Measurements from ENCODE around the gene NKTR. TPM values are rescaled to one million over a fixed set of nuclear protein-coding genes. Genes with fewer than 3 reads are reported as not detected.
"Not testable (repeated sequence)": the region's sequence is repeated elsewhere in the genome, so short reads cannot be mapped to it uniquely, and the experiment has no call there.

NKTR gene
- total RNA-seq: 100 to 1,000 TPM; 119 to 361 (median 164) TPM

DNA sequence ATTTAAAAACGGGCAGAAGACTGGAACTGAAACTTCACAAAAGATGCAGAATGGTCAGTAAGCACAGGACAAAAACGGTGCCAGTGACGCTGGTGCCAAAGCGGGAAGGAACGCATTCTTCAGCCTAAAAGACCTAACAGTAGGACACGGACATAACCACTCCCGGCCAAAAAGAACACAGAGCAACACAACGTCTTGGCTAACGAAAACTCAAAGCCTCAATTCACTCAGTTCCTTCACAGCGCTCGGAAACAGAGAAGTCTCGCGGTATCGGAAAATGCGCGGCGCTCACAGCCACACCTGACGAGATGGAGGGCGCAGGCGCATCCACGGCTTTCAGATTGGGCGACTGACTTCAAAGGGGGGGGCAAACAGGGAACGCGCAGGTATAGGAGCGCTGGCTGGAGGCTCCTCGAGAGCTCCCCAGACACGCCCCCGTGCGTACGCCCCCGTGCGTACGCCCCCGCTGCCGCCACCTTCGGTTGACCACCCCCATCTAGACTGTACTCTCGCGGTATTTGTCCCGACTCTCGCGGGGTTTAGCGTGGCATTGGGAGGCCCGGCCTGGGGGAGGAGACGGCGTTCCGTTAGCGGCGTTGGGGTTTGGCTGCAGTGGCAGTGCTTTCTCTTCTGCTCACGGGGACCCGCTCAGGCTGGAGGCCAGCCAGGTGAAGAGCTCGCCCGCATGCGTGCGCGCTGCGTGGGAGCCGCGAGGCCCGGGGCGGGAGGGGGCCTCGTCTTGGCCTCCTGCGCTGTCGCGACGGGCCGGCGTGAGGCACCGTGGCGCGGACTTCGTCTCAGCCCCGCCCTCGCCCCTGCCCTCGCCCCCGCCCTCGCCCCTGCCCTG lies at the start of gene NKTR:
NKTR (plus strand) TSS at position 576 of the 847 bp plus-strand sequence. CDS start 321 bp downstream, outside the sequence.
- peak in 1 of 4 experiments; percentile 16 for TF ChIP-seq CTCF (IDR thresholded peaks at IDR 0.05)
- peak; percentile 84 to 91 for TF ChIP-seq POLR2A (IDR thresholded peaks at IDR 0.05)
- intact Hi-C loops (cut with DNase I; ENCODE audit: low total_unique reads): loop anchor here (10.0 kb wide), 1 partner anchor 54 kb away; the partner anchor contains the start of gene ZBTB47
- peak within 1 kb of the TSS; percentile 94 to 95 for H3K27ac ChIP-seq
- peak within 1 kb of the TSS; percentile 78 to 80 for H3K4me3 ChIP-seq
- H3K9me3 ChIP-seq: no peaks in the 10 kb centered on the region
- H3K4me1 ChIP-seq: no peaks in the 10 kb centered on the region
- peak; percentile 97 for DNase-seq
- no peaks in the 10 kb centered on the region for H3K36me3 ChIP-seq
- no peaks in the 10 kb centered on the region for H3K27me3 ChIP-seq

DNA sequence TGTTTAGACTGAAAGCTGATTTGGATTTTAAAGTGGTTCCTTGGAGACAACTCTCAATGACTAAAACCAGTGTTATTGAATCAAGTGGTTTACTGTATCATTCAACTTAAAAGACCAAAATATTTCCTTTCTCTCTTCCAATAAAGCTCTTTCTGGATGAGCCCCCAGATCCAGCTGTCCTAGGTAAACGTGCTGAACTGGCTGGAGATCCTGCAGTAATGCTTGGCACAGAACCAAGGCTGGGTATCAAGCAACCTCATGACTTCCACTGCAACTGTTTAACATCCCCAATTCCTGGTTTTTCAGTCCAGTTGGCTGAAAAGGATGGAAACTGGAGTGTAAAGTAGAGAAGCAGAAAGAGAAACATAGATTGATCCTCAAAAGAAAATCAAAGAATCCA lies 47.7 kb upstream of the NKTR start:
- intact Hi-C loops (cut with DNase I; ENCODE audit: low total_unique reads): loop anchor here (5.0 kb wide), 1 partner anchor 461 kb away; the partner anchor contains the start of gene TRAK1
- no peaks in the 10 kb centered on the region for H3K4me1 ChIP-seq
- no peak overlapping the region for H3K4me3 ChIP-seq
- no peak overlapping the region for H3K27ac ChIP-seq
- no peaks in the 10 kb centered on the region for H3K9me3 ChIP-seq
- TF ChIP-seq CTCF (IDR thresholded peaks at IDR 0.05) (no peak), POLR2A (IDR thresholded peaks at IDR 0.05) (no peak)
- H3K36me3 ChIP-seq: no peaks in the 10 kb centered on the region
- H3K27me3 ChIP-seq: no peaks in the 10 kb centered on the region
- no peak for DNase-seq

GRCh38 chr3:42556089-42556632 lies 44.3 kb upstream of the NKTR start:
- Histone ChIP-seq H3K36me3 (no peaks in the 10 kb centered on the region), H3K27me3 (no peaks in the 10 kb centered on the region), H3K27ac (no peak overlapping the region), H3K4me1 (no peaks in the 10 kb centered on the region), H3K4me3 (no peak overlapping the region), H3K9me3 (no peaks in the 10 kb centered on the region)
- no peak for DNase-seq
- intact Hi-C loops (cut with DNase I; ENCODE audit: low total_unique reads): no loop called here
- TF ChIP-seq POLR2A (IDR thresholded peaks at IDR 0.05) (no peak), CTCF (IDR thresholded peaks at IDR 0.05) (no peak)

DNA sequence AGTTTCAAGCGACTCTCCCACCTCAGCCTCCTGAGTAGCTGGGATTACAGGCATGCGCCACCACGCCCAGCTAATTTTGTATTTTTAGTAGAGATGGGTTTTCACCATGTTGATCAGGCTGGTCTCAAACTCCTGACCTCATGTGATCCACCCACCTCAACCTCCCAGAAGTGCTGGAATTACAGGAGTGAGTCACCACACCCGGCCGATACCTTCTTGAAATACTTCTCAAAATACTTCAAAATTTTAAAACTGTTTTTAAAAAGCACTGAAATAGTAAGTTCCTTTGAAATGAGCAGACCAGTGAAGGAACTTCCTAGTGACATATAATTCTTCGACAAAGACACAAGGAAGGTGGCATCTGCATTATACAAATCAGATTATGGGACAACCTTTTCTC lies 43.7 kb upstream of the NKTR start:
- H3K27ac ChIP-seq; H3K9me3 ChIP-seq; intact Hi-C loops (cut with DNase I; ENCODE audit: low total_unique reads); H3K27me3 ChIP-seq; H3K4me1 ChIP-seq; DNase-seq; H3K4me3 ChIP-seq; H3K36me3 ChIP-seq: not testable (repeated sequence)

GRCh38 chr3:42557854-42558253 lies 42.6 kb upstream of the NKTR start:
- no peak overlapping the region for H3K4me3 ChIP-seq
- DNase-seq: no peak
- H3K27ac ChIP-seq: no peak overlapping the region
- intact Hi-C loops (cut with DNase I; ENCODE audit: low total_unique reads): no loop called here
- H3K9me3 ChIP-seq: no peaks in the 10 kb centered on the region
- TF ChIP-seq POLR2A (IDR thresholded peaks at IDR 0.05) (no peak), CTCF (IDR thresholded peaks at IDR 0.05) (no peak)
- no peaks in the 10 kb centered on the region for H3K27me3 ChIP-seq
- no peaks in the 10 kb centered on the region for H3K4me1 ChIP-seq
- no peaks in the 10 kb centered on the region for H3K36me3 ChIP-seq
